BE2C (cell line): ENCODE data around the gene EPHB2.

Experiments
- DNase-seq: peaks from one replicate; pipeline ENCODE4 v3.0.0-alpha.2; 2020
- H3K27me3 ChIP-seq: fragments of 250-450 bp; sonication (Bioruptor Pico); 2 replicates; pipeline ENCODE4 v1.5.1; 2020; ENCODE audit warnings: mild to moderate bottlenecking
- H3K36me3 ChIP-seq: fragments of 250-450 bp; sonication (Bioruptor Pico); 2 replicates; pipeline ENCODE4 v1.5.1; 2020; ENCODE audit warnings: mild to moderate bottlenecking
- H3K4me1 ChIP-seq: fragments of 250-450 bp; sonication (Bioruptor Pico); 2 replicates; pipeline ENCODE4 v1.5.1; 2020
- H3K4me3 ChIP-seq: 2 replicates; pipeline ENCODE4 v1.5.1; 2011; ENCODE audit warnings: low read depth, low read length
- H3K9me3 ChIP-seq: fragments of 250-450 bp; sonication (Bioruptor Pico); 2 replicates; pipeline ENCODE4 v1.5.1; 2020
- TF ChIP-seq, protein P1 (sequence below): IDR thresholded peaks from 2 replicates; pipeline ENCODE4 v1.5.1; 2012; ENCODE audit warnings: mild to moderate bottlenecking, low read depth, low read length

EPHB2 gene

GRCh38 chr1:22776035-22776613 lies 65.5 kb downstream of the EPHB2 start:
- no peaks in the 10 kb centered on the region for H3K36me3 ChIP-seq
- H3K4me1 ChIP-seq = no peaks in the 10 kb centered on the region; the same call in 1 of the 2 replicates
- no peaks in the 10 kb centered on the region for H3K27me3 ChIP-seq
- no peaks in the 10 kb centered on the region for H3K9me3 ChIP-seq
- TF ChIP-seq, protein P1, sequence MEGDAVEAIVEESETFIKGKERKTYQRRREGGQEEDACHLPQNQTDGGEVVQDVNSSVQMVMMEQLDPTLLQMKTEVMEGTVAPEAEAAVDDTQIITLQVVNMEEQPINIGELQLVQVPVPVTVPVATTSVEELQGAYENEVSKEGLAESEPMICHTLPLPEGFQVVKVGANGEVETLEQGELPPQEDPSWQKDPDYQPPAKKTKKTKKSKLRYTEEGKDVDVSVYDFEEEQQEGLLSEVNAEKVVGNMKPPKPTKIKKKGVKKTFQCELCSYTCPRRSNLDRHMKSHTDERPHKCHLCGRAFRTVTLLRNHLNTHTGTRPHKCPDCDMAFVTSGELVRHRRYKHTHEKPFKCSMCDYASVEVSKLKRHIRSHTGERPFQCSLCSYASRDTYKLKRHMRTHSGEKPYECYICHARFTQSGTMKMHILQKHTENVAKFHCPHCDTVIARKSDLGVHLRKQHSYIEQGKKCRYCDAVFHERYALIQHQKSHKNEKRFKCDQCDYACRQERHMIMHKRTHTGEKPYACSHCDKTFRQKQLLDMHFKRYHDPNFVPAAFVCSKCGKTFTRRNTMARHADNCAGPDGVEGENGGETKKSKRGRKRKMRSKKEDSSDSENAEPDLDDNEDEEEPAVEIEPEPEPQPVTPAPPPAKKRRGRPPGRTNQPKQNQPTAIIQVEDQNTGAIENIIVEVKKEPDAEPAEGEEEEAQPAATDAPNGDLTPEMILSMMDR = no peak
- no peak for DNase-seq
- H3K4me3 ChIP-seq = no peak overlapping the region

GRCh38 chr1:22777388-22778057 lies 66.9 kb downstream of the EPHB2 start:
- Histone ChIP-seq H3K4me3 (no peak overlapping the region), H3K9me3 (no peaks in the 10 kb centered on the region), H3K4me1 (no peaks in the 10 kb centered on the region; the same call in 1 of the 2 replicates), H3K27me3 (no peaks in the 10 kb centered on the region), H3K36me3 (no peaks in the 10 kb centered on the region)
- TF ChIP-seq, protein P1 = no peak
- no peak for DNase-seq

- Histone ChIP-seq H3K9me3 (no peaks in the 10 kb centered on the region), H3K36me3 (no peaks in the 10 kb centered on the region), H3K27me3 (no peaks in the 10 kb centered on the region), H3K4me3 (no peak overlapping the region), H3K4me1 (no peaks in the 10 kb centered on the region; the same call in 1 of the 2 replicates)
- TF ChIP-seq, protein P1 = no peak
- no peak for DNase-seq
Measured at GRCh38 chr1:22778408-22778807, 67.8 kb downstream of the EPHB2 start.

DNA sequence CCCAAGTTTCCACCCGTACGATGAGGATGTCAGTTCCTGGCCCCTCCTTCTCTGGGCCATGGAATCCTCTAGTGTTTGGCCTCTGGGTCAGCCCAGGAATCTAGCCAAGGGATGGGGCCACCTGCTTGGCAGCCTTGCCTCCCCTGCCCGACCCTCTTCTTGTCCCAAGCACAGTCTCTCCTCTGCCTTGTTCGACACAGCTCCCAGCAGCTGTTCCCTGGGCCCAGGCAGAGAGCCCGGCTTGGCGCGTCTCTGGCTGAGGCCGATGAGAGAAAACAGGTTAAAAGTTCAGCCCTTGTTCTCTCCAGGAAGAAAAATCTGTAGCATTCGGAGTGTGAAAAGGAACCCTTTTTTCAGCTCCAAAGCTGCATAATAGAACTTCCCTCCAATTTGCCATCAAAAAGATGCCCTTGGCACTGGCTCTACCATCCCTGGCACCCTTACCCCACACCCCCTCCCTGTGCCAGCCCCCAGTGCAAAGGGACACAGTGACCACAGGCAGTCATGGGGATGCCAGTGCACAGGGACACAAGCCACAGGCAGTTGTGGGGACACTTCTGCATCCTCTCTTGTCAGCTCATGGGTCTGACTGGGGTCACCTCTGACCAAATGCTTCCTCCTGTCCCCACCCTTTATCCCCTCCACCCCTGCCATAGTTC lies 68.4 kb downstream of the EPHB2 start:
- Histone ChIP-seq H3K9me3 (no peaks in the 10 kb centered on the region), H3K27me3 (no peaks in the 10 kb centered on the region), H3K36me3 (no peaks in the 10 kb centered on the region), H3K4me1 (no peaks in the 10 kb centered on the region; the same call in 1 of the 2 replicates), H3K4me3 (no peak overlapping the region)
- TF ChIP-seq, protein P1 = no peak
- DNase-seq = no peak

- H3K27me3 ChIP-seq = no peaks in the 10 kb centered on the region
- TF ChIP-seq, protein P1 = no peak
- H3K4me3 ChIP-seq = no peak overlapping the region
- H3K9me3 ChIP-seq = no peaks in the 10 kb centered on the region
- H3K4me1 ChIP-seq = no peaks in the 10 kb centered on the region; the same call in 1 of the 2 replicates
- H3K36me3 ChIP-seq = no peaks in the 10 kb centered on the region
- DNase-seq = peak; percentile 64
Measured at GRCh38 chr1:22780696-22781095, 70.1 kb downstream of the EPHB2 start.

DNA sequence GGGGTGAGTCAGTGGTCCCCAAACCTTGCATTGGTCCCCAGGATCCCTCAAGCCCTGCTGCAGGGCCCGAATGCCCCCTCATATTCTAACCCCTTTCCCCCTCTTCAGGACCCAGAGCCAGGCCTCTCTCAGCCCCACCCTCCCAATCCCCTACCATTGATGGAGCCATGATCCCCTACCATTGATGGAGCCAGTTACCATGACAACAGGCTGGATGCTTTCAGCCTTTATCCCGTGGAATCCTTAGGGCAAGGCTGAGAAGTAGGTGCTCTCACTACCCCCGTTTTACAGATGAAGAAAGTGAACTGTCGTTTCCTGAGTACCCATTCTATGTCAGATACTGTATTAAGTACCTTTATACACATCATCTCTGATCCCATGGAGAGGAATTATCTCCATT lies 70.8 kb downstream of the EPHB2 start:
- H3K4me3 ChIP-seq = no peak overlapping the region
- H3K4me1 ChIP-seq = no peaks in the 10 kb centered on the region; the same call in 1 of the 2 replicates
- H3K36me3 ChIP-seq = no peaks in the 10 kb centered on the region
- no peaks in the 10 kb centered on the region for H3K9me3 ChIP-seq
- TF ChIP-seq, protein P1 = no peak
- DNase-seq = no peak
- no peaks in the 10 kb centered on the region for H3K27me3 ChIP-seq
